ENCODE measurements around the gene ADAMTS8.
A peak's percentile ranks its signal among the peaks of the same experiment; 100 is the strongest.

ADAMTS8 gene

GRCh38 chr11:130428316-130429119 lies at the start of gene ADAMTS8:
TSS of gene ADAMTS8 (minus strand) at chr11:130428609. CDS start at chr11:130428286, 323 bp downstream.
- H3K9ac ChIP-seq (ENCODE audit: low read depth, low read length), result no peak within 1 kb of the TSS
- H3K4me1 ChIP-seq (ENCODE audit: control insufficient read depth, insufficient read depth, low read length), result peaks cover 7% of the 10 kb centered on the region
- peaks cover 48% of the 10 kb centered on the region for H3K27me3 ChIP-seq (ENCODE audit: control insufficient read depth, insufficient read depth, low read length)
- no peaks in the 10 kb centered on the region for H3K36me3 ChIP-seq (ENCODE audit: control insufficient read depth, insufficient read depth, low read length)
- H3K9me3 ChIP-seq (ENCODE audit: control insufficient read depth, insufficient read depth, low read length), result no peaks in the 10 kb centered on the region
- peak within 1 kb of the TSS; percentile 63 for H3K4me3 ChIP-seq (ENCODE audit: low read depth, low read length)
- H3K27ac ChIP-seq (ENCODE audit: low read depth, low read length), result no peak within 1 kb of the TSS

DNA sequence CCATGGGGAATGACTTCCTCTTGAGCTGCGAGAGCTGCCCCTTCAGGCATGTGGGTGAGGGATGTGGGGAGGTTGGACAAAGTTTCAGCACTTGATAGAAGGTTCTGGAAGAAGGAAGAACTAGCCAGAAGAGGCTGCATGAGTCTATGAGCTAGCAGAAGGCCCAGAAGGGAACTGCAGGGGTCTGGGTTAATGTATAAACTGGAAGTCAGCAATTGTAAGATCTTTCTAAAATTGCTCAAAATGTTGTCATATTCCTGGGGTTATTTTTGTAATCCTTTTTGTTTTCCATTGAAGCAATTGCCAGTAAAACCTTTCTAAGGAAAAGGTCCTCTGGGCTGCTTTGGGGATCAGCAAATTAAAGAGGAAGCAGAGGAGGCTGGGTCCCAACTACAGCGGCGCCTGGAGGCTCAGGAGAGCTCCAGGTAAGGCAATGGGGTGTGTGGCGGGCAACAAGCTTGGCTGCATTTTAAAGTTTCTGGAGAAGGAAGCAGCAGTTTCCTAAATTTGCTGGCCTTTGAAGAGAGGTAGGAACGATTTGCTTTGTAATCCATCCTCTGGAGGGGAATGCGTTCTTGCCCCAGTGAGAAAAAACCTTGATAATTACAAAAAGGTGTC lies 49.3 kb upstream of the ADAMTS8 start:
- Histone ChIP-seq H3K4me1 (ENCODE audit: control insufficient read depth, insufficient read depth, low read length) (no peaks in the 10 kb centered on the region), H3K36me3 (ENCODE audit: control insufficient read depth, insufficient read depth, low read length) (no peaks in the 10 kb centered on the region), H3K9me3 (ENCODE audit: control insufficient read depth, insufficient read depth, low read length) (no peaks in the 10 kb centered on the region), H3K27me3 (ENCODE audit: control insufficient read depth, insufficient read depth, low read length) (no peaks in the 10 kb centered on the region), H3K27ac (ENCODE audit: low read depth, low read length) (no peak overlapping the region), H3K9ac (ENCODE audit: low read depth, low read length) (no peak overlapping the region), H3K4me3 (ENCODE audit: low read depth, low read length) (no peak overlapping the region)

DNA sequence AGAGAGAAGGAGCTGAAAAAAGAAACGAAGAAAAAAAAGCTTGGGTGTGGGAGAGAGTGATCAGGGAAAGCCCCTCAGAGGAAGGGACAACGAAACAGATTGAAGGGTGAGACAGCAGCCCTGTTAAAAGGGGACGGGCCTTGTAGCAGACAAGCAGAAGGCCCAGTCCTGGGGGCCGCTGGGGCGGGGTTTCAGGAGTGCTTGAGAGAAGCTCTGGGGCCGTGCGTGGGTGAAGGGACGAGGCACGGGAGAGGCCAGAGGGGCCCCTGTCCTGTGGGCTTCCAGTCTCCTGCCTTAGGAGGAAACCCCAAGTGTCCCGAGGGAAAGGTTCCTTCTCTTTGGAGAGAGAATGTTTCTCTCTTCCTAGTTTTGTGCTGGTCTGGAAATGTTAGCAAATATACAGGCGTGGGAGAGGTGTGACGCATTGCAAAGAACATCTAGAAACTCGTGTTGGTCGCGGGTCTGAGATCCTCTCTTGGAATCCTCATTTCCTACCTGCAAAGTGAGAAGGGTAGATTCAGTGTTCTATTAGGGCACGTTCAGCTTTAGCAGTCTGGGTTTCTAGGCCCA lies 48.6 kb upstream of the ADAMTS8 start:
- no peak overlapping the region for H3K9ac ChIP-seq (ENCODE audit: low read depth, low read length)

GRCh38 chr11:130476200-130476921 lies 48.0 kb upstream of the ADAMTS8 start:
- H3K4me1 ChIP-seq (ENCODE audit: control insufficient read depth, insufficient read depth, low read length), result no peaks in the 10 kb centered on the region
- no peaks in the 10 kb centered on the region for H3K9me3 ChIP-seq (ENCODE audit: control insufficient read depth, insufficient read depth, low read length)
- no peaks in the 10 kb centered on the region for H3K27me3 ChIP-seq (ENCODE audit: control insufficient read depth, insufficient read depth, low read length)
- H3K27ac ChIP-seq (ENCODE audit: low read depth, low read length), result no peak overlapping the region
- H3K9ac ChIP-seq (ENCODE audit: low read depth, low read length), result no peak overlapping the region
- no peaks in the 10 kb centered on the region for H3K36me3 ChIP-seq (ENCODE audit: control insufficient read depth, insufficient read depth, low read length)
- H3K4me3 ChIP-seq (ENCODE audit: low read depth, low read length), result no peak overlapping the region

More for the DNA sequence above, 48.6 kb upstream of the ADAMTS8 start:
- no peaks in the 10 kb centered on the region for H3K27me3 ChIP-seq (ENCODE audit: control insufficient read depth, insufficient read depth, low read length)
- no peaks in the 10 kb centered on the region for H3K36me3 ChIP-seq (ENCODE audit: control insufficient read depth, insufficient read depth, low read length)
- no peaks in the 10 kb centered on the region for H3K4me1 ChIP-seq (ENCODE audit: control insufficient read depth, insufficient read depth, low read length)
- H3K4me3 ChIP-seq (ENCODE audit: low read depth, low read length), result no peak overlapping the region
- no peak overlapping the region for H3K27ac ChIP-seq (ENCODE audit: low read depth, low read length)
- H3K9me3 ChIP-seq (ENCODE audit: control insufficient read depth, insufficient read depth, low read length), result no peaks in the 10 kb centered on the region

DNA sequence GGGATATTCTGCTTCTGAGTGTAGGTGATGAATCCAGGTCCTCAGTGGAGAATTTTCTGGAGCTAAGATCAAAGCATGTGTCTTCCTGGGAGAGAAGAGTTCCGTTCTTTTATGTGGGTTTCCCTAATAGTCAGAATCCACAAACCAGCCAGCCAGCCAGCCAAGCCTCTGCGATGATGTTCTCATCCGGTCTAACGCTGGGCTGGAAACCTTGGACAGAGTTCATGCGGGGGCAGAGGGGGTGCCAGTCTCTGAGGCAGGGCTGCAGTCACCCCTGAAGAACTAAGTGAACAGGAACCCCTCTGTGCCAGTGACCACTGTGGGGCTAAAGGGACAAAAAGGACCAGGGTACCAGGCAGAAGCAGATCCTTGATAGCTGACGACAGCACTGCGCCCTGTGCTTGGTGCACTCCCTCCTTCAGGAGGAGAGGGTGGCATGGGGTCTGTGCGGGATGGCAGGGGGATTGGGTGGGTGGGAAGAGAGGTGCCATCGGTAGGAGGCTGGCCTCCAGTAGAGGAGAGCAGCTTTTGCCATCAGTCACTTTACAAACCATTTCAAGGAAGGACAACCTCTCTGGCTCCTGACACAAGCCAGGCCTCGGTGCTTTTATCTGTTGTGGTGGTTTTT lies 47.1 kb upstream of the ADAMTS8 start:
- Histone ChIP-seq H3K4me3 (ENCODE audit: low read depth, low read length) (no peak overlapping the region), H3K27ac (ENCODE audit: low read depth, low read length) (no peak overlapping the region), H3K27me3 (ENCODE audit: control insufficient read depth, insufficient read depth, low read length) (no peaks in the 10 kb centered on the region)

GRCh38 chr11:130474637-130475400 lies 46.4 kb upstream of the ADAMTS8 start:
- Histone ChIP-seq H3K27ac (ENCODE audit: low read depth, low read length) (no peak overlapping the region), H3K27me3 (ENCODE audit: control insufficient read depth, insufficient read depth, low read length) (no peaks in the 10 kb centered on the region), H3K36me3 (ENCODE audit: control insufficient read depth, insufficient read depth, low read length) (no peaks in the 10 kb centered on the region), H3K9ac (ENCODE audit: low read depth, low read length) (no peak overlapping the region), H3K9me3 (ENCODE audit: control insufficient read depth, insufficient read depth, low read length) (no peaks in the 10 kb centered on the region), H3K4me3 (ENCODE audit: low read depth, low read length) (no peak overlapping the region), H3K4me1 (ENCODE audit: control insufficient read depth, insufficient read depth, low read length) (no peaks in the 10 kb centered on the region)

More for the DNA sequence above, 47.1 kb upstream of the ADAMTS8 start:
- H3K36me3 ChIP-seq (ENCODE audit: control insufficient read depth, insufficient read depth, low read length), result no peaks in the 10 kb centered on the region
- H3K9me3 ChIP-seq (ENCODE audit: control insufficient read depth, insufficient read depth, low read length), result no peaks in the 10 kb centered on the region
- no peak overlapping the region for H3K9ac ChIP-seq (ENCODE audit: low read depth, low read length)
- H3K4me1 ChIP-seq (ENCODE audit: control insufficient read depth, insufficient read depth, low read length), result no peaks in the 10 kb centered on the region

DNA sequence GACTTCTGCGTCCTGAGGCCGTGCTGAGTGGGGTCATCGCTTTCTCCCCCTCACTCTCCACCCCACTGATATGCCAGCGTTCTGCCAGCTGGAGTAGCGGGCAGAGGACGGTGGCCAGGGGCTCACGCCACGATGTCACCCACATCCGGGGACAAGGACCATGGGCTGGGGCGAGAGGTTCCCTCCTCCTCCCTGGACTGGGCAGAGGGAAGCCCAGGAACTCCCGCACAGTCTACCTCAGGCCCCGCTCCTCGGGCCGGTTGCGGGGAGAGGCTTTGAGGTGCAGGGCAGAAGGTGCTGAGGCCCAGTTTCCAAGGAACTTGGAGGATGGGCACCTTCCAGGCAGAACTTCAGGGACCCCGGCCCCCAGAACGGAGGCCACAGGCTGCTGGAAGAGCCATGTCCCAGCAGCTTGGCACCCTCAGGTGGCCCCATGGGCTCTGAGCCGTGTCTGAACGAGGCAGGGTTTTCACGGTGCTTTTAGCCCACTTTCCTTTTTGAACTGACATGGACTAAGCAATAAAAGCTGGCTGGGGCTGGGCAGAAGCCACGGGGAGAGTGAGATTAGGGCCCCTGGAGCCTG lies 45.5 kb upstream of the ADAMTS8 start:
- Histone ChIP-seq H3K9me3 (ENCODE audit: control insufficient read depth, insufficient read depth, low read length) (no peaks in the 10 kb centered on the region), H3K9ac (ENCODE audit: low read depth, low read length) (no peak overlapping the region), H3K36me3 (ENCODE audit: control insufficient read depth, insufficient read depth, low read length) (no peaks in the 10 kb centered on the region), H3K27ac (ENCODE audit: low read depth, low read length) (no peak overlapping the region), H3K4me1 (ENCODE audit: control insufficient read depth, insufficient read depth, low read length) (no peaks in the 10 kb centered on the region), H3K4me3 (ENCODE audit: low read depth, low read length) (no peak overlapping the region), H3K27me3 (ENCODE audit: control insufficient read depth, insufficient read depth, low read length) (no peaks in the 10 kb centered on the region)

GRCh38 chr11:130473056-130473794 lies 44.8 kb upstream of the ADAMTS8 start:
- no peaks in the 10 kb centered on the region for H3K4me1 ChIP-seq (ENCODE audit: control insufficient read depth, insufficient read depth, low read length)
- H3K27ac ChIP-seq (ENCODE audit: low read depth, low read length), result no peak overlapping the region
- no peaks in the 10 kb centered on the region for H3K36me3 ChIP-seq (ENCODE audit: control insufficient read depth, insufficient read depth, low read length)
- no peak overlapping the region for H3K9ac ChIP-seq (ENCODE audit: low read depth, low read length)
- no peaks in the 10 kb centered on the region for H3K27me3 ChIP-seq (ENCODE audit: control insufficient read depth, insufficient read depth, low read length)
- H3K9me3 ChIP-seq (ENCODE audit: control insufficient read depth, insufficient read depth, low read length), result no peaks in the 10 kb centered on the region
- no peak overlapping the region for H3K4me3 ChIP-seq (ENCODE audit: low read depth, low read length)

DNA sequence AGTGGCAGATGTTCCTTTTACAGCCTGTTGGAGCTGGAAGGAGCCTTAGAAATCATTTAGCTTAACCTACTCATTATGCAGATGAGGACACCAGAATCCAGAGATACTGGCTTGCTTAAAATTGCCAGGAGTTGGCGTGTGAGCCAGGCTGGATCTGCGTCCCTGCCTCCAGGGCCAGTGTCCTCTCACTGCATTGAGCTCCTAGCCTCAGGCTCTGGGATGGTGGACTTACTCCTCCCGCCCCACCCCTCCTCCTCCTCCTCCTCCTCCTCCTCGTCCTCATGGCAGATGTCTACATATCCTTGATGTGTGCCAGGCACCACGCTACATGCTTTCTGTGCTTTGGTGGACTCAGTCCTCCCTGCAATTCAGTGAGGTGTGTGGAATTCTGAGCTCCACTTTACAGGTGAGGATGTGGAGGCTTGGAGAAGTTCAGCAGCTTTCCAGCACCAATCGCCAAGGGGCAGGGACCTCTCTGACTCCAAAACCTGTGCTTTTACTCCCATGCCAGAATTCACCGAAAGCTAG lies 44.1 kb upstream of the ADAMTS8 start:
- Histone ChIP-seq H3K36me3 (ENCODE audit: control insufficient read depth, insufficient read depth, low read length) (no peaks in the 10 kb centered on the region), H3K9ac (ENCODE audit: low read depth, low read length) (no peak overlapping the region), H3K27me3 (ENCODE audit: control insufficient read depth, insufficient read depth, low read length) (no peaks in the 10 kb centered on the region), H3K9me3 (ENCODE audit: control insufficient read depth, insufficient read depth, low read length) (no peaks in the 10 kb centered on the region), H3K4me1 (ENCODE audit: control insufficient read depth, insufficient read depth, low read length) (no peaks in the 10 kb centered on the region), H3K4me3 (ENCODE audit: low read depth, low read length) (no peak overlapping the region), H3K27ac (ENCODE audit: low read depth, low read length) (no peak overlapping the region)
